Heart right ventricle (tissue), 16 donors: ENCODE data around the gene ARHGAP33. TPM values are rescaled to one million over a fixed set of nuclear protein-coding genes. Genes with fewer than 3 reads are reported as not detected.

ENCODE experiments used
- ATAC-seq, 8 donors: fragments of 200-7000 bp; cut with Tn5 transposase; one replicate each; pipeline ENCODE4 v1.9.1; 2020; ENCODE audit warnings: mild to moderate bottlenecking in 8 of 8, moderate library complexity in 8 of 8, moderate number of reproducible peaks in 1 of 8
- DNase-seq, 2 donors: peaks; one replicate each; pipeline ENCODE4 v3.0.0-alpha.2; 2020
- H3K27ac ChIP-seq, 10 donors: fragments of 200-600 bp; sonication (generic) in 2 of 10; one replicate each; pipeline versions ENCODE4 v1.5.0 to v1.8.0; 2020 to 2022; ENCODE audit warnings: mild to moderate bottlenecking in 3 of 10
- H3K27me3 ChIP-seq, 7 donors: fragments of 200-600 bp; one replicate each; pipeline ENCODE4 v1.8.0; 2021 to 2022; ENCODE audit warnings: mild to moderate bottlenecking in 2 of 7
- H3K36me3 ChIP-seq, 9 donors: fragments of 200-600 bp; sonication (generic) in 1 of 9; one replicate each; pipeline versions ENCODE4 v1.5.0 to v1.8.0; 2020 to 2022; ENCODE audit warnings: mild to moderate bottlenecking in 2 of 9
- H3K4me1 ChIP-seq, 9 donors: fragments of 200-600 bp; sonication (generic) in 1 of 9; one replicate each; pipeline versions ENCODE4 v1.5.0 to v1.8.0; 2020 to 2022; ENCODE audit warnings: mild to moderate bottlenecking in 4 of 9
- H3K4me3 ChIP-seq, 10 donors: fragments of 200-600 bp; sonication (generic) in 2 of 10; one replicate each; pipeline versions ENCODE4 v1.5.0 to v1.8.0; 2020 to 2022; ENCODE audit warnings: mild to moderate bottlenecking in 7 of 10, moderate library complexity in 2 of 10
- H3K9me3 ChIP-seq, 11 donors: fragments of 200-600 bp in 10 of 11; sonication (generic) in 2 of 11; one replicate each; pipeline versions ENCODE4 v1.5.0 to v1.8.0; 2013 to 2022; ENCODE audit warnings: mild to moderate bottlenecking in 2 of 11, control low read depth in 1 of 11, moderate library complexity in 1 of 11
- WGBS, 2 donors: extraction: QIAGEN DNeasy Blood & Tissue Kit; methylation state at CpG; one replicate each; pipeline ENCODE4 v1.1.7; 2013; ENCODE audit warnings: inconsistent platforms in 1 of 2; 5-methylcytosine and 5-hydroxymethylcytosine counted together
- intact Hi-C, 10 donors: fragments of 100-400 bp; cut with DNase I; formaldehyde crosslinking; loops; one replicate each; pipeline versions ENCODE4 v1.11.1 to v1.14.2; 2022
- polyA plus RNA-seq, 2 donors: library from polyadenylated mRNA; stranded (reverse); fragments of 200-250 nt; gene quantifications; one replicate each; pipeline ENCODE4 v1.2.3, GENCODE V29; 2013
- total RNA-seq, 10 donors: library from RNA; stranded (reverse); fragmentation: NEBNext Ultra II Directional in 3 of 10; extraction: Animal tissue kit (Norgen Biotek cat#: 25700) in 3 of 10; gene quantifications; one replicate each; pipeline versions ENCODE4 v1.2.1 to v1.2.4, GENCODE V29; 2021 to 2023
- TF ChIP-seq, protein P1 (sequence below), 9 donors: fragments of 200-600 bp; sonication (generic) in 2 of 9; IDR thresholded peaks; one replicate each; pipeline versions ENCODE4 v1.5.0 to v1.8.0; 2021 to 2022; ENCODE audit warnings: antibody characterized with exemption in 9 of 9, mild to moderate bottlenecking in 5 of 9, moderate library complexity in 1 of 9
- donor health status: Arrhythmogenic right ventricular cardiomyopathy.
- donor health status: ischemic (EF 13 %, LVEDD 7.1; RV severe dilation, severe dysfunction).
- donor health status: healthy with polysubstance abuse.
- donor health status: DM: no; HTN: yes; CAD: no.
- donor health status: DM: no; HTN: no; CAD: no.
- donor health status: ischemic (EF 25% LVEDD 6.9; RV normal size, moderate dysfunction).
- donor health status: ischemic (EF 25% LVEDD 5.7; RV mildly dilated, moderate dysfunction).
- donor health status: healthy.
- donor health status: DM: yes; HTN: yes; CAD: no.
- donor health status: Ischemic cardiomyopathy.
- donor health status: ischemic (EF 35%, LVEDD 5.7; RV mildly dilated, moderate dysfunction).
- donor health status: nonischemic (EF 11% LVEDD 7.7; RV severe dilation, severe dysfunction).
- donor health status: DM: yes; HTN: yes; CAD: no.
- donor health status: PGD.
- donor health status: ischemic (EF 29% LVEDD 5.4; RV normal size, mild dysfunction).
- donor health status: nonischemic (EF 23%, LVEDD 6.1; RV moderate dilation, normal function).

Gene ARHGAP33
- total and polyA plus RNA-seq, 12 donors: 1.3 to 10.1 (median 5.6) TPM

DNA sequence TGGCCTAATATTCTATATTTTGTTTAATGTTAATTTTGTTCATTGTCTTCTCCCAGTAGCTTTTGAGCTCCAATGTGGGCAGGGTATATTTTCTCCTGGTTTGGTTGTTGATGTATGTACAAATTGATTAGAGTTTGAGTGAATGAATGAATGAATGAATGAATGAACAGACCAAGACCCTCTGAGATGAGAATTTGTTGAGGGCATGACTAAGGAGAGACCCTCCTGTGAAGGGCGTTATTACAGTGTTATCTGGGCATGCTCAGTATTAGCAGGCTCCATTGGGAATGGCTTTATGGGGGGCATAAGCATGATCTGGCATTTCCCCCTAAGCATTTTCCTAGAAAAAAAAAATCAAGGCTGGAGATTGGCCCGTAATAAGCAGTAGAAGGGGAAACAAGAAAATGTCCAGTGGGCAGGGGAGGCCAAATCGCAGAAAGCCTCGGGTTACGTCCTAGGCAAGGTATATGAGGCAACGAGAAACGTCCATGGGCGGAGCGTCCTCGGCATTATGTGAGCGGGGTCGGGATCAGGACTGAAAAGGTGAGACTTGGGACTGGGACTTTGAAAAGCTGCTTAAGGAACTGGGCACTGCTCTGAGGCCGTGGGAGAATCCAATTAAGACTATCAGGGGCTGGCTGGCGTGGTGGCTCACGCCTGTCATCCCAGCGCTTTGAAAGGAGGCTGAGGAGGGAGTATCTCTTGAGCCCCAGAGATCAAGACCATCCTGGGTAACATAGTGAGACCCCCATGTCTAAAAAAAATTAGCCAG, 904 bp upstream of the ARHGAP33 start:
- H3K36me3 ChIP-seq: peaks cover 0 to 20% (median 0%) of the 10 kb centered on the region in 9 donors
- intact Hi-C loops: loop anchor here in 2 of 10 donors (10.0 kb wide), 1 partner anchor 160 kb away; the partner anchor contains the start of gene LRFN3 (in 2 of the 2)
- H3K27me3 ChIP-seq: no peaks in the 10 kb centered on the region
- DNase-seq (no peak), ATAC-seq (no peak)
- no peaks in the 10 kb centered on the region for H3K9me3 ChIP-seq
- H3K4me1 ChIP-seq: peaks cover 0 to 18% (median 7%) of the 10 kb centered on the region in 9 donors
- peak overlapping the region; percentile 61 to 98 (median 85) for H3K4me3 ChIP-seq
- no peak overlapping the region for H3K27ac ChIP-seq
- WGBS, 2 donors: 33 to 53% methylated on average over 16 of the region's 16 CpGs
- TF ChIP-seq, protein P1, sequence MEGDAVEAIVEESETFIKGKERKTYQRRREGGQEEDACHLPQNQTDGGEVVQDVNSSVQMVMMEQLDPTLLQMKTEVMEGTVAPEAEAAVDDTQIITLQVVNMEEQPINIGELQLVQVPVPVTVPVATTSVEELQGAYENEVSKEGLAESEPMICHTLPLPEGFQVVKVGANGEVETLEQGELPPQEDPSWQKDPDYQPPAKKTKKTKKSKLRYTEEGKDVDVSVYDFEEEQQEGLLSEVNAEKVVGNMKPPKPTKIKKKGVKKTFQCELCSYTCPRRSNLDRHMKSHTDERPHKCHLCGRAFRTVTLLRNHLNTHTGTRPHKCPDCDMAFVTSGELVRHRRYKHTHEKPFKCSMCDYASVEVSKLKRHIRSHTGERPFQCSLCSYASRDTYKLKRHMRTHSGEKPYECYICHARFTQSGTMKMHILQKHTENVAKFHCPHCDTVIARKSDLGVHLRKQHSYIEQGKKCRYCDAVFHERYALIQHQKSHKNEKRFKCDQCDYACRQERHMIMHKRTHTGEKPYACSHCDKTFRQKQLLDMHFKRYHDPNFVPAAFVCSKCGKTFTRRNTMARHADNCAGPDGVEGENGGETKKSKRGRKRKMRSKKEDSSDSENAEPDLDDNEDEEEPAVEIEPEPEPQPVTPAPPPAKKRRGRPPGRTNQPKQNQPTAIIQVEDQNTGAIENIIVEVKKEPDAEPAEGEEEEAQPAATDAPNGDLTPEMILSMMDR (IDR thresholded peaks at IDR 0.05): no peak

DNA sequence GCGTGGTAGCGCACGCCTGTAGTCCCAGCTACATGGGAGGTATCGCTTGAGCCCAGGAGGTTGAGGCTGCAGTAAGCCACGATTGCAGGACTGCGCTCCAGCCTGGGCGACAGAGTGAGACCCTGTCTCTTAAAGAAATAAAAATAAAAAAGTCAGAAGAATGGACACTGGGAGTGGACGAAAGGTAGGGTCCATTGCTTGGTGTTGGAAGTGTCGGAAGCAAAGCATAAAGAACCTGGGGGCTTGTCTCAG, 392 bp upstream of the ARHGAP33 start:
- DNase-seq (no peak), ATAC-seq (peak in 5 of 8 donors; percentile 9 to 44 (median 24))
- Histone ChIP-seq H3K27me3 (no peaks in the 10 kb centered on the region), H3K36me3 (peaks cover 0 to 25% (median 0%) of the 10 kb centered on the region in 9 donors), H3K4me1 (peaks cover 0 to 18% (median 7%) of the 10 kb centered on the region in 9 donors), H3K27ac (no peak overlapping the region), H3K9me3 (no peaks in the 10 kb centered on the region), H3K4me3 (peak overlapping the region; percentile 61 to 98 (median 85))
- 10 to 34% methylated on average over 9 of the region's 9 CpGs for WGBS, 2 donors
- TF ChIP-seq, protein P1 (IDR thresholded peaks at IDR 0.05): no peak
- intact Hi-C loops: loop anchor here in 2 of 10 donors (10.0 kb wide), 1 partner anchor 160 kb away; the partner anchor contains the start of gene LRFN3 (in 2 of the 2)

DNA sequence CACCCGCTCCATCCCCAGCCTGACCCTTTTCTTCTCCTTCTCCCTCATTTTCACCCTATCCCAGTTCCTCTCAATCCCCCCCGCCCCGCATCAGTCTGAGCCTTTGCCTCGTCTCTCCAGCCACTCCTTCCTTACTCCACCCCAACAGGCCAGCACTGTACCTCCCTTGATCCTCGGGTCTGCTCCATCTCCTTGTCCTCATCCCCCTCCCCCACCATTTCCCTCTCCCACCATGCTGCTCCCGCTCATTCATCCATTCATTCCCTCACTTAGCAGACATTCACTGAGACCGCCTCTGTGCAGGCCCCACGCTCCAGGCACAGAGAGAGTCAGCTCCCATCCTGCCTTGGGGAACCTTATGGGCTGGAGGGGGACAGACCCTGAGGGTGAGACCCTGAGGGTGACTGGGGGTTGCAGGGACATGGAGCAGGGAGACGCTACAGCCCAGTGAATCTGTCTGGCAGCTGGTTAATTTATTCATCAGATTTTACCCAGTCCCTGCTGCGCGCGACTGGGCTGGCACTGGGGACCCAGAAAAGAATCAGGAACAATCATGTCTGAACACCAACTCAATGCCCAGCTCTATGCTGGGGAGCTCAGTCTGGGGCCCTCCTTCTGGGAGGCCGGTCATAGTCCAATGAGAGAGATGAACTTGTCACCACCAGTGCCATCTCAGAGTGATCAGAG, 881 bp downstream of the ARHGAP33 start:
- TF ChIP-seq, protein P1 (IDR thresholded peaks at IDR 0.05): no peak
- intact Hi-C loops: loop anchor here in 2 of 10 donors (10.0 kb wide), 1 partner anchor 159 kb away; the partner anchor contains the start of gene LRFN3 (in 2 of the 2)
- H3K27ac ChIP-seq: peak overlapping the region in 1 of 10 donors; percentile 54

DNA sequence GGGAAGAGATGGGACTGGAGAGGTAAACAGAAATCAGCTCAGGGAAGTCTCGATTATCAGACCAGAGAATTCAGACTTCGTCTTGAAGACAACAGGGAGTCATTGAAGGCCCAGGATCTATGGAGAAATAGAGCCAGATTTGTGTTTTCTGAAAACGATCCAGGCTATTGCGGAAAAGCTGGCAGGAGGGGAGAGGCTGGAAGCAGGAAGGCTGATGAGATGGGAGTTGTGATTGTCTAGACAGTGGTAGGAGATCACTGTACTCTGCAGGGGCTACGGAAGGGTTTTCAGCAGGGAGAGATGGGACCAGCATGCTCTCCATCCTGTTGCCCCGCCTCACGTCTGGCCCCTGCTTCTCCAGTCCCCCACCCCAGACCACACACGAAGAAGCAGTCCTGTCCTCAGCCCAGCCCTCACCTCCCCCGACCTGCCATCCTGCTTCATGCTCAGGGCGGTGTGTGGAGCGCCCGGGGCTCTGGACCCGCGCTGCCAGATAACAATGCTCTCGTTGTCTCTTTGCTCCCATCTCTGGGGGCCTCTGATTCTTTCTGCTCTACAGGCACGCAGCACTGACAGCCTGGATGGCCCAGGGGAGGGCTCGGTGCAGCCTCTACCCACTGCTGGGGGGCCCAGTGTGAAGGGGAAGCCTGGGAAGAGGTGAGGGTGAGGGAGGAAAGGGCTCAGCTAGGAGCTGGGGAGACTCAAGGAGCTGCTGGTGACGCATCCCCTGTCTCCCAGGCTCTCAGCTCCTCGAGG, 1.9 kb downstream of the ARHGAP33 start:
- Histone ChIP-seq H3K27me3 (no peaks in the 10 kb centered on the region), H3K9me3 (no peaks in the 10 kb centered on the region), H3K36me3 (peaks cover 0 to 48% (median 0%) of the 10 kb centered on the region in 9 donors), H3K4me3 (no peak overlapping the region), H3K27ac (no peak overlapping the region), H3K4me1 (peaks cover 0 to 18% (median 7%) of the 10 kb centered on the region in 9 donors)
- intact Hi-C loops: loop anchor here in 2 of 10 donors (10.0 kb wide), 1 partner anchor 158 kb away; the partner anchor contains the start of gene LRFN3 (in 2 of the 2)
- DNase-seq (no peak), ATAC-seq (no peak)
- 64 to 74% methylated on average over 19 of the region's 19 CpGs for WGBS, 2 donors
- TF ChIP-seq, protein P1 (IDR thresholded peaks at IDR 0.05): no peak

More for the DNA sequence above, 881 bp downstream of the ARHGAP33 start:
- Histone ChIP-seq H3K36me3 (peaks cover 0 to 38% (median 0%) of the 10 kb centered on the region in 9 donors), H3K9me3 (no peaks in the 10 kb centered on the region), H3K27me3 (no peaks in the 10 kb centered on the region), H3K4me1 (peaks cover 0 to 18% (median 7%) of the 10 kb centered on the region in 9 donors), H3K4me3 (peak overlapping the region; percentile 61 to 98 (median 85))
- 58 to 61% methylated on average over 12 to 13 of the region's 13 CpGs for WGBS, 2 donors
- no peak for ATAC-seq
- no peak for DNase-seq
